Left hindlimb (tissue), 1 donor: ENCODE measurements around the gene EIF4A3.
"Not testable (repeated sequence)": the region's sequence is repeated elsewhere in the genome, so short reads cannot be mapped to it uniquely, and the experiment has no call there.

Experiments
- DNase-seq: peaks from one replicate; pipeline ENCODE4 v3.0.0-alpha.2; 2018

The EIF4A3 gene

GRCh38 chr17:80171681-80172080 is 24.8 kb upstream of the EIF4A3 start:
- no peak for DNase-seq

DNA sequence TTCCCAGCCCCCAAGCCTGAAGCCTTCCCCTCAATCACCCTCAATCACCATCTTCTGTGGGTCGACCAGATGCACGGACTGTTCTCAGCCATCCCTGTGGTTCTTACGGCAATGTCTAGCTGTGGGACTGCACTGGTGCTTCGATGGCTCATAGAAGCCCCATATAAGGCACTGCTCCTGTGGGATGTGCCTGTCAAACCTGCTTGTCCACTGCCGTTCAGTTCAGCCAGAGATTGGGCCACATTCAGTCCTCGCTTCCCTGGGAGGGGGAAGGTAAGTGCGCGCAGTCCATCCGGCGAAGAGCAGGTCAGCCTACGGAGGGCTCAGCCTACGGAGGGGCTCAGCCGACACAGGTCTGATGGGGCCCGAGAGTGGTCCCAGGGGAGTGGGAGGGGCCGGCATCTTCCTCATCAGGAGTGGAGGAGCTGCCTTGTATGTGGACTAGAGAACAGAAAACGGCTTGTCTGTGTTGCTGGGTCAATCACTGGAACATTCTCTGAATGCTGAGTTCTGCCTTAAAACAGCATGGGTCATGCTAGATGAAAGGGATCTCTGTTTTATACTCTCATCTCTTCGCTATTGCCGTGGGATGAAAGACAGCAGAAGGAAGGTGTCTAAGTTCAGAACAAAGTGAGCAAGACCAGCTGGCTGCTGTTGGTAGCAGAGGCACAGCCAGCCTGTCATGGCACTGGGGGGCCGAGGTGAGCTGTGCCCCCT is 23.0 kb upstream of the EIF4A3 start, which contains the start of gene CARD14:
TSS of gene CARD14 (plus strand) at position 247 of the 717 bp plus-strand sequence. CDS start 11,409 bp downstream, outside the sequence.
- no peak for DNase-seq

DNA sequence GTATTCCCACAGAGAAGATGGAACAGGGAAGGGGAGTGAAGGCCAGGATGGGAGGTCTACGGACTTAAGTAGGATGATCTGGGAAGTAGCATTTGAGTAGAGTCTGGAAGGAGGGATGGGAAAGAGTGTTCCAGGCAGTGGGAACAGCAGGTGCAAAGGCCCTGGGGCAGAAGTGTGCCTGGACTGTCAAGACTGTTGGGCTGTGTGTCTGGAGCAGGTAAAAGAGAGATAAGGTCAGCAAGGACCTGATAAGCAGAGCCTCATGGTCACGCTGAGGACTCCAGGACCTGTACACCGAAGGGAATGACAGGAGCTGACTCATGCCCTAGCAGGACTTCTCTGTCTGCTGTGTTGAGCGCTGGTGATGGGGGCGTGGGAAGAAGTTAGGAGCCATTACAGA is 22.2 kb upstream of the EIF4A3 start:
- no peak for DNase-seq

DNA sequence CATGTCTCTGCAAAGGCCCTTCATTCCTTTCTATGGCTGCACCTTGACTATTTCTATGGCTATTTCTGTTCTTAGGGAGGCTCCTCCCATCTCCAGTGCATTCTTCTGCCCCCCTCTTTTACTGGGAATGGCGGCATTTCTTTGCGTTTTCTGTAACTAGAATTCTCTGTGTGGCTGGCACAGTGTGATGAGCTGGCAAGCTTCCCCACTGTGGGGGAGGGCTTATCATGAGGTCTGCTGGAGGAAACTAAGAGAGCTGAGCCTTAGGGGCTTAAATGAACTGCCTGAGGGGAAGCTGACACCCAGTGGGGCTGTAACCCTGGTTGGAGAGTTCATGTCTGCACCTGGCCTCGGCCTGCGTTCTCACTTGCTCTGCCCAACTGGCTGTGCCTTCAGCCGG is 21.4 kb upstream of the EIF4A3 start:
- no peak for DNase-seq

DNA sequence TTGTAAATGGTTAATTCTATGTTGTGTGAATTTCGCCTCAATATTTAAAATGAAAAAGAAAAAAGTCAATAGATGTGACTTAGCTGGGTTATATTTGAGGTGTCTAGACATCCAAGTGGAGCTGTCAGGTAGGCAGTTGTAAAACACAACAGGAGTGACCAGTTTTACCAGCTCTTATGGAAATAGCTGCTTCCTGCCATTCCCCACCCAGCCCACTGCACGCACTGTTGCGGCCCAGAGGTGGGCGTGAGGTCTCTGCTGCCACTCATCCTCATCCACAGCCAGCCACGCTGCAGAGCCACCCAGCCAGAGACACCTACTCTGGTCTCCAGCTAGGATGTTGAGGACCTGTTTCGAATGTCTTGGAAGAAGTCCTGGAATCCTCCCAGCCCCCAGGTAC is 19.5 kb upstream of the EIF4A3 start:
- no peak for DNase-seq

GRCh38 chr17:80164185-80164584 is 17.3 kb upstream of the EIF4A3 start:
- no peak for DNase-seq

DNA sequence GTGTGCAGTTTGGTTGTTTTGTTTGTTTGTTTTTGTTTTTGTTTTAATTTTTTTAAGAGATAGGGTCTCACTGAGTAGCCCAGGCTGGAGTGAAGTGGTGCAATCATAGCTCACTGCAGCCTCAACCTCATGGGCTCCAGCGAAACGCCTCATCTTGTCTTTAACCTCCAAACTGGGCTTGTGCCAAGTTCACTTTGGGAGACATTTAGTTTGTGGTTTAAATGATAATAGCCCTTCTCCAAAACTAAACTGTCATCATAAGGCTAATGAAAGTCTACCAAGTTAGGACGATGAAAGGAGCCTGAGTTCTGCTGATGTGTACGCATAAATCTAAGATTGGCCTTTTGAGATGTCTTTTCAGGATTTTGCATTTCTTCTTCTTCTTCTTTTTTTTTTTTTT is 16.4 kb upstream of the EIF4A3 start:
- no peak for DNase-seq

DNA sequence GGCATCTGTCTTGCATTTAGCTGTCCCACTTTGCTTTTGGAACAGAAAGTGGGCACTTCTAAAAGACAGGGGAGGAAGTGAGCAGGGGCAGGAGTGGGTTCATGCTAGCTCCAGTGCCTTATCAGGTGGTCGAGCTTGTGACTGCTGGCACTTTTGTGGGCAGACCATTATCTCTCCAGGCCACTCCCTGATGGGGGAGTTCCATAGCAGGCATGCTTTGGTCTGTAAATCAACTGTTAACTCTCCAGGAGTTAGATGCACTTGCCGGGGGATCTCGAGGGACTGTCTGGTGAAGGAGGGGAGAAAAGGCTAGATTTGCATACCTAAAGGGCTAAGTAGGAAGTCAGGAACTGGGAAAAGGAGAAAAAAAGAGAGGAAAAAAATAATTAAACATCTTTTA is 13.6 kb upstream of the EIF4A3 start:
- DNase-seq: no peak

DNA sequence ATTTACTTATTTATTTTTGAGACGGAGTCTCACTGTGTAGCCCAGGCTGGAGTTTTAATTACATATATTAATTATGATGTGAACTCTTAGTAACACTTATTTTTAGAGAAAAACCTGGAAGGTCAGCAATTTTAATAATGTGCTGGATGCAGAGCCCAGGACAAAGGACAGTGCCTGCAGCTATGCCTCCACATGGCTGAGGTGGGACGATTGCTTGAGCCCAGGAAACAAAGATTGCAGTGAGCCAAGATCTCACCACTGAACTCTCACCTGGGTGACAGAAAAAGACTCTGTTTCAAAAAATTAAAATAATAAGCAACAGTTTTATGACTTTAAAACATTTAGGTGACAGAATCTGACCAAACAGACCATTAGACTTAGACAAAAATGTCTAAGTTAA is 11.9 kb upstream of the EIF4A3 start:
- no peak for DNase-seq

- DNase-seq: not testable (repeated sequence)
These were observed 8.7 kb upstream of the EIF4A3 start for GRCh38 chr17:80155600-80155999.

- DNase-seq: no peak
These were observed 7.2 kb upstream of the EIF4A3 start for GRCh38 chr17:80154166-80154565.

DNA sequence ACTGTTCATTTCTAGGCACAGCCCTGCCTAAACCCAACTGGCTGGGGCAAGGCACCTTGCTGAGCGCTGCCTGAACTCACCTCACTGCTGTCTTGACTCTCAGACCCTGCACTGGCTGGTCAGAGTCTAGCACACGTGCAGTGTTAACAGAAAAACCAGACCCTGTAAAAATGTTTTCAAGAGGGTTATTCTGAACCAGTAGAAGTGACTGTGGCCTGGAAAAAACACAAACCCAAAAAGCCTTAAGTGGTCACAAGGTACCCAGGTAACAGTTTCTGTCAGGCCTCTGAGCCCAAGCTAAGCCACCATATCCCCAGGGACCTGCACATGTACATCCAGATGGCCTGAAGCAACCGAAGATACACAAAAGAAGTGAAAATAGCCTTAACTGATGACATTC is 6.1 kb upstream of the EIF4A3 start:
- DNase-seq: no peak

- no peak for DNase-seq
These were observed 5.3 kb upstream of the EIF4A3 start for GRCh38 chr17:80152081-80152702.

DNA sequence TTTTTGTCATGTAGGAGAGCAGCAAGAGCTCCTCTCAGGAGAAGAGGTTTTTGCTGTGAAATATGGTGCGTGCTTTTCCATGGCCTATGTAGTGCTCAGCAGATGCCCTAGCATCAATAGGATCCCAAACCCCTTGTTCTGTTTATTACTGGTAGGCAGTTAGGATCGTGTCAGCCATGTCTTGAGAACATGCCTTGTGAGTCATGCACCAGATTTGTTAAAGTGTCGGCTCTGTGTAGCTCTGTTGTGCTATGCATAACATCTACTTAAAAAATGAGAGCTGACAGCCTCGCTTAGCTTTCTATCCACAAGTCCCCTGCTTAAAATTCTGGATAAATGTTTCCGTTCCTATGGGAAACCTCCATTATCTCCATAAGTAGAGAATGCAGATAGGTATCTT is 4.4 kb upstream of the EIF4A3 start:
- DNase-seq: no peak

GRCh38 chr17:80146121-80147034 is 550 bp downstream of the EIF4A3 start:
- DNase-seq: peak; percentile 53

DNA sequence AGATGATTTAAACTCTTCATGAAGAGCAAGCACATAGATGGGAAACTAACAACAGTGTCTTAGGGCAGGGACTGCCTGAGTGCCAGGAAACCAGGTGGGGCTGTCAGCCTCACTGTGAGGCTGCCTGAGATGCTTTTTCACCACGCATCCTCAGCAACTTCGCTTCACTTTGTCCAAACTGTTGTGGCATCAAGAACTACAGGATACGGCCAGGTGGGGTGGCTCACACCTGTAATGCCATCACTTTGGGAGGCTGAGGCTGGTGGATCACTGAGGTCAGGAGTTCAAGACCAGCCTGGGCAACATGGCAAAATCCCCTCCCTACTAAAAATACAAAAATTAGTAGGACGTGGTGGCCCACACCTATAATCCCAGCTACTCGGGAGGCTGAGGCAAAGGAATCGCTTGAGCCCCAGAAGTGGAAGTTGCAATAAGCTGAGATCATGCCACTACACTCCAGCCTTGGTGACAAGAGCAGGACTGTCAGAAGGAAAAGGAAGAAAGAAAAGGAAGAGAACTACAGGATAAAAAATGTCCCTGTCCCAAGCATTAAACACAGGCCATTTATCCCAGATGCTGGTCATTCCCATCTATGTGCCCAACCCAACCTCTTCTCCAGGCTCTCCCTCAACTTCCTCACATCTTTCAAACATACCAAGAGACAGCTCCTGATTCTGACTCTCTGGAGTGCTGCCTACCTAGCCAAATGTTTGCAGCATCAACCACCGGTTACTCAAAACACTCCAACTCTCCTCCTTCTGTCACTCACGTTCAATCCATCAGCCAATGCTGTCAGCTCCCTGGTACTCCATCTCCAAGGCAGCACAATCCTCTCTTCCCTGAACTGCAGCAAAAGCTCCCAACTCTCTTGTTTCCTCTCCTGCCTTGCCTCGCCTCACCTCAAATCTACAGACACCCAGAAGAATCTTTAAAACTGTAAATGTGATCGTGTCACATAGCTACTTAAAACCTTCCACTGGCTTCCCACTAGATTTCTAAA is 1.6 kb downstream of the EIF4A3 start:
- no peak for DNase-seq

DNA sequence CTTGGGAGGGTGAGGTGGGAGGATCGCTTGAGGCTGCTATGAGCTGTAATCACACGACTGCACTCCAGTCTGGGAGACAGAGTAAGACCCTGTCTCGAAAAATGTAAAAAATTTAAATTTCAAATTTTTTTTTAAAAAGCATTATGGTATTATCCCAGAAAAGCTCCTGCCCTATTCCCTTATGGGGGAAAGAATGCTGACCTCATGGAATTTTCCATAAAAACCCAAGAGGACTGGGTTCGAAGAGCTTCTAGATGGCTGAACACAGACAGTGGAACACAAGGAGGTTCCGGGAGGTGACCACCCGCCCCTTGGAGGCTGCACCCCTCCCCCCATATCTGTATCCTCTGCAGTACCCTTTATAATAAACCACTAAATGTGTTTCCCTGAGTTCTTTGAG is 4.0 kb downstream of the EIF4A3 start:
- no peak for DNase-seq

DNA sequence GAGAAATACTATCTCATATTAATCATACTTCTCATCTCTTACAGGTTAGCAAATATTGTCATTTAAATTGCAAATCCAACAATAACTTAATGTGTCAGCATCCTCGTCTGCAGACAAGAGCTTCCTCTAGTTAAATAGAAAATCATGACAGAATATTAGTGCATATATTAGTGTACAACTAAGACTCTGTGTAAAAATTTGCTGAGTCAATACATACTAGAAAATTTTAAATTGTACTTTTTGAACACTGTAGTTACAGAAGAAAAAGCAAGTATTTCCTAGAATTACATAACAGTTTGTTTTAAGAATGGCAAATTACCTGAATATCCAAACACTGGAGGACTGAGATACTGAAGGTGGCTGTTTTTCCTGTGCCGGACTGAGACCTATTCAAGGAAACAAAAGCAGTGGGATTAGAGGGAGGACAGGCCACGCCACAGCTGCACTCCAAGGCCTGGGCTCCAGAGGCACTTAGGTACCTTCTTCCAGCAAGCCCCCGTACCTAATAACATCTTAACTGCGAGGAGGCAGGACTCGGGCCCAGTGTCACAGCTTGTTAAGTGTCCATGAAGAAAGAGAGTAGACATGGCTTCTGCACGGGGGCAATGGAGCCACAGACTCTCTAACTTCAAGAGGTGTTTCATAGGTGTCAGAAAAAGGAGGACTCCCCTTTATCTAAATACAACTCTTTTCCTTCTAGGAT is 5.3 kb downstream of the EIF4A3 start:
- DNase-seq: no peak

GRCh38 chr17:80138856-80139426 is 8.0 kb downstream of the EIF4A3 start:
- DNase-seq: no peak

- no peak for DNase-seq
These were observed 9.8 kb downstream of the EIF4A3 start for GRCh38 chr17:80137131-80137530.

- no peak for DNase-seq
These were observed 13.3 kb downstream of the EIF4A3 start for GRCh38 chr17:80133626-80133970.
